K562 (cell line): ENCODE results near the gene SPATC1L. TPM values are rescaled to one million over a fixed set of nuclear protein-coding genes. Genes with fewer than 3 reads are reported as not detected.
A peak's percentile ranks its signal among the peaks of the same experiment; 100 is the strongest.

ENCODE experiments used
- ATAC-seq: fragments of 200-7000 bp; cut with Tn5 transposase; 3 replicates; pipeline ENCODE4 v1.9.1; 2020; ENCODE audit warnings: moderate library complexity
- BruUV-seq: library from RNA; stranded (reverse); fragments of 400-500 nt; replicated peaks from 2 replicates; lab custom pipeline; 2021; lab: Mats Ljungman, UMichigan
- CTCF ChIA-PET: fragments of 300-600 bp; formaldehyde crosslinking; extraction: SDS; loops from one replicate; lab custom pipeline; 2021; ENCODE audit warnings: low intra/inter-chr PET ratio; lab: Yijun Ruan, JAX
- POLR2A ChIA-PET: fragments of 300-600, 350-650 bp; sonication (Branson Sonifier 250); formaldehyde crosslinking; extraction: SDS; loops from one replicate; lab custom pipeline; 2021; ENCODE audit warnings: antibody characterized with exemption, inconsistent platforms; lab: Yijun Ruan, JAX
- DNase-seq, 4 experiments: peaks; one replicate each; pipeline versions ENCODE4 v3.0.0 to v3.0.0-alpha.2; 2011 to 2018; ENCODE audit warnings: low spot score in 3 of 4, mixed read lengths in 3 of 4; ENCODE audit errors: extremely low read depth in 1 of 4
- FAIRE-seq: peaks from 2 replicates; lab custom pipeline; 2011; peaks lifted over from hg19 to GRCh38; lab: Jason Lieb, UNC
- H2AFZ ChIP-seq: 2 replicates; pipeline ENCODE4 v1.6.0; 2011; ENCODE audit warnings: low read depth, low read length, control low read depth, inconsistent platforms
- H3K27ac ChIP-seq: fragments of 200-600 bp; 3 replicates; pipeline ENCODE4 v1.8.0; 2011; ENCODE audit warnings: low read depth, mild to moderate bottlenecking, control low read depth, inconsistent platforms, low read length, moderate library complexity, mixed read lengths; ENCODE audit errors: extremely low read depth
- H3K27me3 ChIP-seq, 2 experiments: fragments of 300-600 bp in 1 of 2; 2 replicates in 1 of 2; 3 replicates in 1 of 2; pipeline versions ENCODE4 v1.6.0 to v1.8.0; 2011; ENCODE audit warnings: inconsistent platforms in 2 of 2, low read length in 2 of 2, mild to moderate bottlenecking in 1 of 2, mixed read lengths in 1 of 2, moderate library complexity in 1 of 2; ENCODE audit not compliant: control insufficient read depth in 2 of 2, insufficient read depth in 2 of 2
- H3K36me3 ChIP-seq: fragments of 300-600 bp; 3 replicates; pipeline ENCODE4 v1.8.0; 2011; ENCODE audit warnings: mild to moderate bottlenecking, low read length, inconsistent platforms; ENCODE audit not compliant: control insufficient read depth, insufficient read depth
- H3K4me1 ChIP-seq, 2 experiments: fragments of 200-600 bp in 1 of 2; replicated peaks in 1 of 2; 2 replicates in 1 of 2; 3 replicates in 1 of 2; pipeline versions ENCODE4 v1.5.1 to v1.8.0; 2011; ENCODE audit warnings: inconsistent platforms in 2 of 2, low read length in 2 of 2, mild to moderate bottlenecking in 1 of 2, mixed read lengths in 1 of 2, moderate library complexity in 1 of 2; ENCODE audit not compliant: control insufficient read depth in 2 of 2, insufficient read depth in 2 of 2
- H3K4me2 ChIP-seq: 2 replicates; pipeline ENCODE4 v1.6.1; 2011; ENCODE audit warnings: low read length, control low read depth, inconsistent platforms, mixed read lengths; ENCODE audit not compliant: insufficient read depth
- H3K4me3 ChIP-seq: fragments of 200-600 bp; sonication (generic), shearing (Covaris generic); 2 replicates; pipeline ENCODE4 v1.5.1; 2016; ENCODE audit warnings: control low read depth, inconsistent platforms
- H3K79me2 ChIP-seq: fragments of 200-600 bp; 3 replicates; pipeline ENCODE4 v1.8.0; 2011; ENCODE audit warnings: low read length, inconsistent platforms; ENCODE audit not compliant: control insufficient read depth, insufficient read depth
- H3K9ac ChIP-seq, 2 experiments: 2 replicates each; pipeline versions ENCODE4 v1.6.0 to v1.6.1; 2011; ENCODE audit warnings: low read depth in 2 of 2, low read length in 2 of 2, control low read depth in 1 of 2, inconsistent platforms in 1 of 2, mild to moderate bottlenecking in 1 of 2, mixed read lengths in 1 of 2; ENCODE audit not compliant: insufficient read depth in 1 of 2
- H3K9me1 ChIP-seq: one replicate; pipeline ENCODE4 v1.6.0; 2011; ENCODE audit warnings: inconsistent platforms, mild to moderate bottlenecking, low read length, moderate library complexity; ENCODE audit not compliant: control insufficient read depth, insufficient read depth
- H3K9me3 ChIP-seq: replicated peaks from 2 replicates; pipeline ENCODE4 v1.5.1; 2011; ENCODE audit warnings: low read depth, low read length, inconsistent platforms; ENCODE audit not compliant: control insufficient read depth, insufficient read depth
- H4K20me1 ChIP-seq: replicated peaks from 2 replicates; pipeline ENCODE4 v1.6.1; 2011; ENCODE audit warnings: low read length, inconsistent platforms, mixed read lengths; ENCODE audit not compliant: control insufficient read depth, insufficient read depth
- KDM1A ChIP-seq, 2 experiments: fragments of 450-650 bp; IDR thresholded peaks; 2 replicates each; pipeline ENCODE4 v1.6.1; 2016; ENCODE audit warnings: mild to moderate bottlenecking in 2 of 2
- MAX ChIP-seq: sonication (generic); formaldehyde crosslinking; IDR thresholded peaks from 2 replicates; pipeline ENCODE4 v1.9.0; 2022; ENCODE audit warnings: mild to moderate bottlenecking, missing genetic modification reagents
- SFPQ ChIP-seq: fragments of 200-400 bp; formaldehyde crosslinking; IDR thresholded peaks from 2 replicates; pipeline ENCODE4 v1.6.1; 2017; ENCODE audit warnings: mild to moderate bottlenecking, low read depth, low read length, moderate library complexity
- ZFX ChIP-seq: sonication (generic); formaldehyde crosslinking; IDR thresholded peaks from 2 replicates; pipeline ENCODE4 v1.8.0; 2022; ENCODE audit warnings: mild to moderate bottlenecking, missing genetic modification reagents, moderate library complexity
- ZNF511 ChIP-seq: sonication (generic); formaldehyde crosslinking; IDR thresholded peaks from 2 replicates; pipeline ENCODE4 v1.8.0; 2022; ENCODE audit warnings: mild to moderate bottlenecking, missing genetic modification reagents
- WGBS: fragments of 100-300 bp; shearing (Covaris generic); methylation state at CpG from one replicate; pipeline ENCODE4 v1.1.6; 2016; ENCODE audit warnings: low coverage, mixed read lengths; ENCODE audit not compliant: insufficient coverage; ENCODE audit errors: missing lambda C conversion rate; 5-methylcytosine and 5-hydroxymethylcytosine counted together
- in situ Hi-C: fragments of 300-500 bp; cut with MboI; formaldehyde crosslinking; loops from 4 replicates; pipeline ENCODE4 v1.15.0; 2018; ENCODE audit warnings: inconsistent platforms, mixed read lengths
- intact Hi-C: fragments of 100-400 bp; cut with micrococcal nuclease; formaldehyde crosslinking; loops from 2 replicates; pipeline ENCODE4 v1.14.2; 2022
- polyA plus RNA-seq, 8 experiments: library from polyadenylated mRNA; depleted of rRNA in 4 of 8; stranded (reverse) in 5 of 8; unstranded in 3 of 8; fragments of >200 nt; fragmentation: Nextera tagmentation in 2 of 8; fragmentation: Illumina TruSeq in 1 of 8; extraction: Ambion mirVana in 2 of 8; extraction: Trizol in 1 of 8; gene quantifications; 2 replicates each; pipeline versions ENCODE4 v1.2.1 to v1.2.3, GENCODE V29; 2011 to 2014; ENCODE audit warnings: inconsistent platforms in 1 of 8, missing spikeins in 1 of 8
- total RNA-seq, 7 experiments: library from RNA; depleted of rRNA in 6 of 7; stranded (reverse); fragments of >200 nt in 6 of 7; fragmentation: Illumina TruSeq in 2 of 7; extraction: Trizol in 2 of 7; gene quantifications; 2 replicates each; pipeline versions ENCODE4 v1.2.1 to v1.2.3, GENCODE V29; 2011 to 2021; ENCODE audit warnings: low replicate concordance in 1 of 7

SPATC1L gene
- total and polyA plus RNA-seq, 9 of the 15 experiments (the other 6 are each of a cell fraction or from before 2014, with no cell fraction given): 0.14 to 121 (median 34.0) TPM; not detected in 1

- H3K9ac ChIP-seq: peak overlapping the region in 1 of 2 experiments; percentile 89; a peak in 2 of 4 replicates
- peak overlapping the region; percentile 71; the same call in 1 of the 3 replicates for H3K27ac ChIP-seq
- H3K4me3 ChIP-seq: peak overlapping the region; percentile 5; the same call in 1 of the 2 replicates
- in situ Hi-C loops (no loop called here), intact Hi-C loops (no loop called here)
- H3K79me2 ChIP-seq: peaks cover 64% of the 10 kb centered on the region
- H3K9me3 ChIP-seq: no peaks in the 10 kb centered on the region
- 70% methylated on average over 14 of the region's 16 CpGs for WGBS
- peaks cover 45 to 71% of the 10 kb centered on the region in 2 experiments for H3K4me1 ChIP-seq
- H3K36me3 ChIP-seq: peaks cover 30% of the 10 kb centered on the region; the same call in 1 of the 3 replicates
- H3K4me2 ChIP-seq: no peak overlapping the region
- ATAC-seq (no peak), FAIRE-seq (no peak), DNase-seq (no peak)
- POLR2A ChIA-PET: interaction anchor here (0.6 to 1.8 kb wide), 6 partner anchors 9 to 257 kb away, joined by 3 to 5 read pairs (median 3); no protein-coding TSS in a partner anchor
- H2AFZ ChIP-seq: no peak overlapping the region
- H3K9me1 ChIP-seq: peaks cover 5% of the 10 kb centered on the region
- H3K27me3 ChIP-seq: no peaks in the 10 kb centered on the region
- no peaks in the 10 kb centered on the region for H4K20me1 ChIP-seq
- CTCF ChIA-PET: interaction anchor here (0.6 kb wide), 1 partner anchor 309 kb away, joined by 3 read pairs; no protein-coding TSS in a partner anchor
- TF ChIP-seq ZNF511 (CRISPR knock-in tag) (0 out of 2 replicates have a peak, but pooled peaks have one; percentile 16), SFPQ (no peak), KDM1A (IDR thresholded peaks at IDR 0.05) (no peak), ZFX (CRISPR knock-in tag) (peak; percentile 31), MAX (CRISPR knock-in tag) (peak; percentile 23)
- TF ChIP-seq, all 486 proteins: peak for 3
- BruUV-seq: no TSS peak
These were observed 2.2 kb downstream of the SPATC1L start for GRCh38 chr21:46181953-46182547.
